ENCODE results near the gene EFR3B.
"Not testable (repeated sequence)": the region's sequence is repeated elsewhere in the genome, so short reads cannot be mapped to it uniquely, and the experiment has no call there.

Gene EFR3B

DNA sequence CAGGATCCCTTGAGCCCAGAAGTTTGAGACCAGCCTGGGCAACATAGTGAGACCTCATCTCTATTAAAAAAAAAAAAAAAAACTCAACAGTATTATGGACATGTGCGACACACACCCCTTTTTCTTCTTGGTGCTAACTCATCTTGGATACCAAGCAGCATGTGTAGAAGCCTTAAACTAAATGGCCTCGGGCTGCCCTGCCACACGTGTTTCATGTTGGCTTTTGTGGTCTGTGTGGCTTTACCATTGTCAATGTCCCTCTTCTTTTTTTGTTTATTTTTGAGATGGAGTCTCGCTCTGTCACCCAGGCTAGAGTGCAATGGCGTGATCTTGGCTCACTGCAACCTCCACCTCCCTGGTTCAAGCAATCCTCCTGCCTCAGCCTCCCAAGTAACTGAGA lies 109.1 kb downstream of the EFR3B start:
- DNase-seq (ENCODE audit: low read depth) = not testable (repeated sequence)

DNA sequence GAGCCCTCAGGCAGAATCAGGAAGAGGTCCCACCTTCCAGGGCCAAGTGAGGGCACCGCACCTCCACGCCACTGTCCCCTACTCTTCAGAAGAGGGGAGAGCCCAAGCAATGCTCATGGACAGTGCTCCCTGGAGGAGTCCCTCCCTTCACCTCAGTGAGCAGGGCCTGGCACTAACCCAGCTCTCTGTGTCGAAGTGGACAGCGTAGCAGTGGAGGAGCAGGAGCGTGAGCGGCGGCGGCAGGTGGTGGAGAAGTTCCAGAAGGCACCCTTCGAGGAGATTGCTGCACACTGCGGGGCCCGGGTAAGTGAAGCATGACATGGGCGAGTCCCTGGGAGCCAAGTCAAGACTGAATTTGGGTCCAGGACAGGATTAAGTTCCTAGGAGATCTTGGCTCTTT lies 109.8 kb downstream of the EFR3B start:
- DNase-seq (ENCODE audit: low read depth) = no peak

DNA sequence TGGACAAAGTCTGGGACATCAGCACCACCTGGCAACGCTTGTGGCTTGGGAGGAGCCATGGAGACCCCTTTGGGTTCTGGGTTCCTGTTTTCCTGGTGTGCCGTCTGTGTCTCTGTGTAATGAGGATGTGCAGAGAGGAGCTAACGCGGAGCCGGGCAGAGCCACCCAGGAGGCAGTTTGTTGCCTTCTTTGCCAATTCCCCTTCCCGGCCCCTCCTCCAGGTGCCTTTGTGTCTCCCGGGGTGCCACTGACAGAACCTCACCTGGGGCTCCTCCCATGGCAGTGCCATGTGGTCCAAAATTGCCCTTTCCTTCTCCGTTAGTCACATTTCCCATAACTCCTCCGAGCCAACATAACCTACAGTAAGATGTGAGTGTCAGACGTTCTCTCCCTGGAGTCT lies 113.5 kb downstream of the EFR3B start:
- no peak for DNase-seq (ENCODE audit: low read depth)

DNA sequence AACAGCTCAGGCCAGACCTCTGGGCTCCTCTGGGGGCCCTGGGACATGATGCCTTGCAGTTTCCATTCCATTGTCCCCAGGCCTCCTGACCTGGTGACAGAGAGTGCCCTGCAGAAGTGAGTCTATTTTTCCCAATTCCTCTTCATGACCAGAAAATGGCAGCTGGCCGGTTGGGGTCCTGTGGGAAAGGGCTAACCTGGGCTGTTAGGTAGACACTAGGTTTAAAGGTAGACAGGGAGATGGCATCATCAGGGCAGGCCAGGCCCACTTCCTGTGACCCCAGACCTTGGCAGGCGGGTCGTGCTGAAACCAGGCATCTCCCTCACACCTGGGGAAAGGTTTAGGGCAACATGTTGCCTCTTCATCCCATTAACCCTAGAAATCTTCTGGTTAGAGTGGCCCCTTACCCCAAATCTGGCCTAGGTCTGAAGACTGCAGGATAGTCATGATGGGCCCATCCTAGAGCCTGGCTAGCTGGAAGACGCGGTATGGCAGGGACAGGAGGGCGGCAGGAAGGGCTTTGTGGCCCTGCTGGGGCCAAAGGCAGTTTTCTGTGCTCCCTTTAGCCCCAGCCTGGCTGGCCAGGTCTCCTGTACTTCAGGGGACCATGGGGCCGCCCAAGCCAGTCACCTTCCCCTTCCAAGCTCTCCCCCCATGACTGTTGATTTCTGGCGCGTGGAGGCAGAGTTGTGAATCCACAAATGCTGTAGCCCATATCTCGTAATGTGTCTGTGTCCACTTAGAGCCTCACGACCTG lies 116.4 kb downstream of the EFR3B start:
- no peak for DNase-seq (ENCODE audit: low read depth)

DNA sequence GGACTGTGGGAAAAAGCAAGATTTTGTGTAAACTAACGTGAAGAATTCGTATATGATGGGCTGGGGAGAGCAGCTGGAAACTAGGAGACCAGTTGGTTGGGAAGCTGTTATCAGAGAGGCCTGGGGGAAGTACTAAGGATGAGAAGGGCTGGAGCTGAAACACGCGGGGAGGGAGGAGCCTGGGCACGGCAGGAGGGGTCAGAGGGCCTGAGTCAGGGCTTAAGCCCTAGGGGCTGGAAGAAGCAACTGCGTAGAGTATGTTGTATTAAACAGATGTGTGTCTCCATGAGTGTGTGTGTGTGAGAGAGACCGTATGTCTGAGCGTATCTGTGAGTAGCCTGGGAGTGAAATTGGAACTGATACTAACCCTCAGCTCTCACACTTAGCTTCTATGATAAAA lies 118.1 kb downstream of the EFR3B start:
- DNase-seq (ENCODE audit: low read depth) = no peak

DNA sequence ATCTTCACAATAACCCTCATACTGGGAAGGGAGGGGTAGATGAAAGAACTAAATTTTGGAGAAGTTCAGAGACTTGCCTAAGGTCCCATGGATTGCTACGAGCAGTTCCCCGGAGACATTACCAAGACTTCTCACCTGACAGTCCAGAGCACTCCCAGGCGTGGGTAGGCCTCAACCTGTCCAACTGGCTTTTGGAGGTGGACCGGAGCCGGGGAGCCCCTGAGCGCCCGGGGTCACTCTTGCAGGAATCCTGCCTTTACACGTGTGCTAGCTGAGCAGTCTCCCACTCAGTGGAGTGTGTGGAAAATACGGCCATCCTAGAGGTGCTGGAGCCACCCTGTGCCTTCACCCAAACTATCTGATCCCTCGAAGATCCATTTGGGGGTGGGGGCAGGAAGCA lies 118.5 kb downstream of the EFR3B start:
- no peak for DNase-seq (ENCODE audit: low read depth)

DNA sequence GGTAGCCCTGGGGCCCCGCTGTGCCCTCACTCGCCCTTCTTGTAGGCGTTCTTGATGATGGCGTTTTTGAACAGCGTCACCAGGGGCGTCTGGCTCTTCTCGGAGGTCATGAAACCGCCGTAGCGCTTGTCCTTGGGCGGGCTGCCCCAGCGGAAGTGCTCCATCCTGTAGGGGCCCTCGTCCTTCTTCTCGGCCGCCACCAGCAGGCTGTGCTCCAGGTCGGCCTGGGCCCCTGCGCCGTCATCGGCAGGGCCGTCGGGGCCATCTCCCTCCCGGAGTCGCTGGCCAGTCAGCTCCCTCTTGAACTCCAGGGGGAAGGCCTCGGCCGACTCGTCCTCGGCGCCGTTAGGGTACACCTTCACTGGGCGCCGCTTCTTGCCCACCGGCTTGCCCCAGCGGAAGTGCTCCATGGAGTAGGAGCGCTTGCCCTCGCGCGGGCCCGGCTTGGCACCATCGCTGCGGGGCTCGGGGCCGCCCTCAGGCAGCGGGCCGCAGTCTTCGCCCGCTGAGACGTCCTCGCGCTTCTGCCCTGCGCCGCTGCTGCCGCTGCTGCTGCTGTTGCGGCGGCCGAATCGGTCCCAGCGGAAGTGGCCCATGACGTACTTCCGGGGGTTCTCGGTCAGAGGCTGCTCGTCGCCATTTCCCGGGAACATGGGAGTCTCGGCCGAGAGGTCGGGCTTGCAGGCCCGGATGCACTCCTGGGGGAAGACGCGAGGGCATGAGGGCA lies 119.3 kb downstream of the EFR3B start:
- peak; percentile 56 for DNase-seq (ENCODE audit: low read depth)

DNA sequence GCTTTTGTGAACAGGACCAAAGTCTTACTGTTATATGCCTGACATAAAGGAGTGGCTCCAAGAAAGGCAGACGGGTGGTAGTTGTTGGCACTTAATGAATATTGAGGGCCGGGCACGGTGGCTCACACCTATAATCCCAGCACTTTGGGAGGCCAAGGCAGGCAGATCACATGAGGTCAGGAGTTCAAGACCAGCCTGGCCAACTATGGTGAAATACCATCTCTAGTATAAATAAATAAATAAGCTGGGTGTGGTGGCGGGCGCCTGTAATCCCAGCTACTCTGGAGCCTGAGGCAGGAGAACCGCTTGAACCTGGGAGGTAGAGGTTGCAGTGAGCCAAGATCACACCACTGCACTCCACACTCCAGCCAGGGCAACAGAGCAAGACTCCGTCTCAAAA lies 120.2 kb downstream of the EFR3B start:
- DNase-seq (ENCODE audit: low read depth) = not testable (repeated sequence)

DNA sequence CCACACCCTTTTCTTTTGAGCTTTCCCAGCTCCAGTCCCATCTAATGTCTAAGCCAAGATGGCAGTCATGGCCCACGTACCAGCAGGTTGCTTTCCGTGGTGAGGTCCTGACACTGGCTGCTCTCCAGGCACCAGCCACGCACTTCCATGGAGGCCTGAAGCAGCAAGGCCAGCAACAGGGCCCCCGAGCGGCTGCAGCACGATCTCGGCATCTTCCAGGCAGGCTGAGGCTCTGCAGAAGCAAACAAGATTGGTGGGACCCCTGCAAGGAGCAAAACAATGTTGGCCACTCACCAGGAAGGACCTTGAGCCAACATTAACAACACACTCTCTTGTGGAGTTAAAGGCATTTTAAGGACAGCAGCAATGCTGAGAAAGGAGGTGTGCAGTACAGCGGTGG lies 122.7 kb downstream of the EFR3B start:
- DNase-seq (ENCODE audit: low read depth) = no peak

DNA sequence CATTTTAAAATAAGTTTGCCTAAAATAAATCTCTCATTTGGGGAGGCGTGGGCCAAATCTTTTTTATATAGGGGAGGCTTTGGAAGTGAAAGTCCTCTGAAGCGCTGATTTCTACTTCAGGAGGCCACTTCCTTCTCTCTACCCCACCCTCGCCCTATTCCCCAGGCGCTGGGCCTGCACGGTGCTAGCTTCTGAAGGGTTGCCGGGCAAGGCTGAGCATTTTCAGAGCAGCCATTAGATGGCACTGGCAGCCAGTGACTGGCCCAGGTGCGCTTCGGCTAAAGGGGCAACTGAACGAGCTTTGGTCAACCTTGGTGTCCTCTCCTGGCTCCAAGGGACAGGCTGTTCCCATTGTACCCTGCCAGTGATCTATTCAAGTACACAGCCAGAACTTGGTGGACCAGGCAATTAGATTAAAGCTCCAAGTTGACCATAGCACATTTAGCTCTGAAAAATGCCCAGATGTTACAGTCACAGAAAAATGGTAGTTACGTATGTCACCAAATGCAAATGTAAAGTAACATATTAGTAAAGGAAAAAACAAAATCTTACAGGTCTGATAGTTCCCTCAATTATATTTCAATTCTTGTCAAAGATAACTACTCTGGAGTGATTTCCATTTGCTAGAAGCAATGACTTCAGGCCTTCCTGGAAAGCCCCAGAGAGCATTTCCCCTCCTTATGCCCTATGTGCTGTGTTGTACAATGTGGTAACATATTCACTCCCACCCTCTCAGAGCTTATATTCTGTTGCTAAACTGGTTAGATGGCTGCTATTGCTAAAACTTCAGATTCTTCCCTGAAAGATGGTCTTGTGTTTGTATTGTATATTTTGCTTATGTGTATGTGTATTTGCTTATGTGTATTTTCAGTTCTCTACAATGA lies 124.4 kb downstream of the EFR3B start:
- DNase-seq (ENCODE audit: low read depth) = peak; percentile 10

DNA sequence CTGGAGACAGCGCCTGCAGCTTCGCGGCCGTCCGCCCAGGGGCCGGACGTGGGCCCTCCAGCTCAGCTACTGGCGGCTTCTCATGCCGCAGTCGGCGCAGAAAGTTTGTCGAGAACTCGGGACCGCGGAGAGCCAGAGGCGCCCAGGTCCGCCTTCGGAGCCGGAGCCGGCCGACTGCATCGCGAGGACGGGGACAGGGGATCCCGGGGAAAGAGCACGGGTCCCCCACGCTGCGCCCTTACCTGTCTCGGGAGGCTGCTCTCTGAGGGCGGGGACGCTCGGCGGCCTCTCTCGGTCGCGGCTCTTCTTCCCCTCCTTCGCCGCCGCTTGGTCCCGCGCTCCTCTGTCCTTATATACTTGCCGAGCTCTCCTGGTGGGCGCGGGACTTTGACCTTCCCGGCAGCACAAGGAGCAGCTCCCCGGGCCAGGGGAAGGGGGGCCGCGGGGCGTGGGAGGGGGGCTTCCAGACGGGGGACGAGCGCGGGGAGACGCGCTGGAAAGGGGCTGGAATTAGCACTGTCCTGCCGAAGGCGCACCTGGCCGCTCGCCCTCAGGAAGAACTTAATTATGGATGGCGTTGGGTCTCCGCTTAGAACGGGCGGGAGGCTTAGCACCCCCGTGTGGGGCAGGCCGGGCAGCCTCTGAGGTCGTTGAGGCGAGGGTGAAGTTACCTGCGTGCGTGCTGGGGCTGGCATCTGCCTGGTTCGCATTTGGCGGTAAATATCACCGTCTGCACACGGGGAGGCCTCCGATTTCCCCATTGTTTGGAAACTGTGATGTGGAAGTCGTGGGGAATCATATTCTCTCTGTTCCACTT lies 126.6 kb downstream of the EFR3B start, which contains the start of gene POMC:
POMC (minus strand) TSS at position 325 of the 817 bp plus-strand sequence. CDS start 3,808 bp downstream, outside the sequence.
- DNase-seq (ENCODE audit: low read depth) = peak; percentile 5

DNA sequence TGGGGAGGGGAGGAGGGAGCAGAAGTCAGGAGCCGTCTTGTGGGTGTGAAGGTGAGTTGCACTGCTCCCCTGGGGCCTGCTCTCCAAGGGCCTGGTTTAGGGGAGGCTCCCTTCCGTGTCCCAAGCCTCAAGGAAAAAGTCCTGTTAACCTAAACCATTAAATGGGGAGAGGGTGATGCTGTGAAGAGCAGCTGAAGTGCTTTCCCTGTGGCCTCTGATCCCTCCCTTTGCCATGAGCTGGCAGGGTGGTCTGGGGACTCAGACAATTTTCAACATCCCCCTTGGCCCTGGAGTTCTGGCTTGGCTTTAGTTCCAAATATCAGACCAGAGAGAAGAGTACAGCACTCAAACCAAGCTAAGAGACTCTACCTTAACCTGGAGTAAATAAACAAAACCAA lies 127.2 kb downstream of the EFR3B start:
- DNase-seq (ENCODE audit: low read depth) = no peak

DNA sequence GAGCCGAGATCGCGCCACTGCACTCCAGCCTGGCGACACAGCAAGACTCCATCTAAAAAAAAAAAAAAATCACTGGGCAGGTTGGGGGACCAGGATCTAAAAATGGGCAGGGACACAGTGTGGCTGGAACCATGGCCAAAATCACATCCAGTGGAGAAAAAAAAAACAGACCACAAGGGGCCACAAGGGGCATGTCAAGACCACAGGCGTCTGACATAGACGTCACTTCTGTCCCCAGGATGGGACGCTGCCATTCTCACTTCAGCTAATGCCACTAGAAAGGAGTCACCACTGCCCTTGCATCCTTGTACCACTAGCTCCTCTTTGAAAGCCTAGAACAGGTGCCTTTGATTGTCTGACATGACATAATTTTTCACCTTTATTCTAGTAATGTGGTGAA lies 129.0 kb downstream of the EFR3B start:
- DNase-seq (ENCODE audit: low read depth) = no peak

DNA sequence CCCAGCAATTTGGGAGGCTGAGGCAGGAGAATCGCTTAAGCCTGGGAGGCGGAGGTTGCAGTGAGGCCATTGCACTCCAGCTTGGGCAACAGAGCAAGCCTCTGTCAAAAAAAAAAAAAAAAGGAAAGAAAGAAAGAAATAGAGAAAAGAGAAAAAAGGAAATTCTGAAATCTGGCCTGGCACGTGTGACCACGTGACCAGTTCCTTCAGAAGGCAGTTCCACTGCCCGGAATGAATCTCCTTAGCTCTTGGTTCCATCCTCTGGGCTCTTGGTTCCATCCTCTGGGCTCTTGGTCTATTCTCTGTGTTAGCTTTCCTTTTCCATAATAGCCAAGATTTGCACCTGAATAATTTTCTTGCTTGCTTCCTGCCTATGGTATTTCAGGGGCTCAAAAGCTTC lies 131.8 kb downstream of the EFR3B start:
- DNase-seq (ENCODE audit: low read depth) = no peak

DNA sequence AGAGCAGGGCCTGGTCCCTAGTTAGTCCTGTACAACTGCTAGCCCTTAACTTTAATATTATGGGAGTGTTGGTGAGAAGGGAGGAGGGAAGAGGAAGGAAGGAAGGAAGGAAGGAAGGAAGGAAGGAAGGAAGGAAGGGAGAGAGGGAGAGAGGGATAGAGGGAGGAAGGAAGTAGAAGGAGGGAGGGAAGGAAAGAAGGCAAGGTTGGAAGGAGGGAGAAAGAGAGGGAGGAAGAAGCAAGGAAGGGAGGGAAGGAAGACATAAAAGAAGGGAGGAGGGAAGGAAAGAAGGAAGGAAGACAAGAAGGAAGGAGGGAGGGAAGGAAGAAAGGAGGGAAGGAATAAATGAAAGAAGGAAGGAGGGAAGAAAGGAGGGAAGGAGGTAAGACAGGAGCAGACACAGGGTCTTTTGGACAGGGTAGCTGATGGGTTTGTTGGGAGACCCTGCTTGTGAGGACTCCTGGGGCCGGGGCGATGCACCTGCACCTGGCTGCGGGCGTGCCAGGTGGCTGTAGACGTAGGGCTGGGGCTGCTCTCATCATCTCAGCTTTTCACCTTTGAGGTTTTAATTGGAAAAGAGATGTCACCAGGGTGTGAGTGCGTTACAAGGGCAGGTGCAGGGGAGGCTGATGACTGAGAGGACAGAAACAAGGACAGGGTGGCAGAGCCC lies 132.5 kb downstream of the EFR3B start:
- no peak for DNase-seq (ENCODE audit: low read depth)

DNA sequence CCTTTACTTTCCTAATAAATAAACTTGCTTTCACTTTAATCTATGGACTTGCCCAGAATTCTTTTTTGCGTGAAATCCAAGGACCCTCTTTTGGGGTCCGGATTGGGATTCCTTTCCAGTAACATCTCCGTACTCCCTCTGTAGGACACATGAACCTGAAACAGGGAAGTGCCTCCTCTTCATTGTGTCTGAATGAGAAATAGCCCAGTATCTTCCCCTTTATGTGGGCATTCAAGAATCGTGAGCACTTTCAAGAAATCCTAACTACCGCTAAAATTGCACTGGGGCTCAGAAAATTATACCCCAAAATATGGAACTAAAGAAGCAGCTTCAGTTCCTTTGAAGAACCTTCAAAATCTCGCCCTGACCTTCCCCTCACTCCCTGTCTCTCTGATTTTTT lies 134.3 kb downstream of the EFR3B start:
- DNase-seq (ENCODE audit: low read depth) = no peak

DNA sequence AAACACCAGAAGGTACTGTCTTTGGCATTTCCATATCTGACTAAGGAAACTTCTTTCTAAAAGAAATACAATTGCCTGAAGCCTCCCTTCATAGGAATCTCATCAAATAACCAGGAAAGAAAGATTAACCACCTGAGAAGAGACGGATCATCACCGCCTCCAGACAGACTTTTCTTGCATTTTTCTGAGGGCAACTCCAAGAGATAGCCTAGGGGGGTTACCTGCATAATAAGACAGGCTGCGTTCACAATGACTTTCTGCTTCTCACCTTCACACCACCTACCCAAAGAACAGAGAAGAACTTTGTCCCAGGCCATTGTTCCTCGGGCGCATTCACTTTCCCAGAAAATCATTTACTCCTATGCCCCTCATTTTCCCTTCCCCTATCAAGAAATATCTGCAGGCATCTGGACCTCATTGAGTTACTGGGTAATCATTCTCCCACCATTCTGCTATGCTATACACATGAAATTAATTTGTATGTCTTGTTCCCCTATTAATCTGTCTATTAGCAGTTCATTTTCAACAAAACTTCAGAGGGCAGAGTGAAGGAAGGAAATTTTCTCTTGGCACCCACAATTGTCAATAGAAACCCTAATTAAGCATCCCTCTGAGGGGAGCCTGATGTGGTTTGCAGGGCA lies 134.8 kb downstream of the EFR3B start:
- no peak for DNase-seq (ENCODE audit: low read depth)

DNA sequence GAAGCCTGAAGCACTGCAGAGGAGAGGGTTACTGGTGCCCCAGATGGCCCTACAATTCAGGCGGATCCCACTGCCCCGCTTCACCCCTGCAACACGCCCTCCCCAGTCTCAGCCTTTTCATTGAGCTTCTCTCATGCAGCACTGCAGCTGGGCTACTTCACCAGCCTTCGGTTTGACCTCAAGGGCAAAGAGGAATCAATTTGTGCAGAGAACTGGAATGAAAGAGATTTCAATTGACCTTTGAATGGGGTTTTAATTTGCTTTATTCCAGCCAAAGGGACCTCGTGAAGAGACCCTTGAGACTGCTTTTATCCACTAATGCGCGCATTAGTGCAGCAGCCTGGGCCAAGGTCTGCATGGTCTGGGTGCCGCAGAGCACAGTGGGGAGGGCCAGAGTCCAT lies 135.3 kb downstream of the EFR3B start:
- no peak for DNase-seq (ENCODE audit: low read depth)

DNA sequence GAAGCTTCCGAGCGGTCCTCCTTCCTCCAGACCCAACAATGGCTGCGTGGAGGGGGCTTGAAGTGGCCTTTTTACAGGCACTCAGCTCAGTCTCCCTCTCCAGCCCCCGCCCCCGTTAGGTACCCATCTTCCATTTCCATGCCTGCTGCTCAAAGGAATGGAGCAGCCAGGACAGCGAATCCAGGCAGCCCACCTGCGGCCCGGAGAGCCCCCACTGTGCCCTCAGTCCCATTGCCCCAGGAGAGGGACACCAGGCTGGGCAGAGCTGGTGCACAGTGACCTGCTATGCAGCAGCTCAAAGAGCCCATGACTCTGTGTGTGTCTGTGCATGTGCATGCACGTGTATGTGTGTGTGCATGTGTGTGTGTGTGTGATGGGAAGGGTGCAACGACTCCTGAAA lies 137.1 kb downstream of the EFR3B start:
- DNase-seq (ENCODE audit: low read depth) = no peak

DNA sequence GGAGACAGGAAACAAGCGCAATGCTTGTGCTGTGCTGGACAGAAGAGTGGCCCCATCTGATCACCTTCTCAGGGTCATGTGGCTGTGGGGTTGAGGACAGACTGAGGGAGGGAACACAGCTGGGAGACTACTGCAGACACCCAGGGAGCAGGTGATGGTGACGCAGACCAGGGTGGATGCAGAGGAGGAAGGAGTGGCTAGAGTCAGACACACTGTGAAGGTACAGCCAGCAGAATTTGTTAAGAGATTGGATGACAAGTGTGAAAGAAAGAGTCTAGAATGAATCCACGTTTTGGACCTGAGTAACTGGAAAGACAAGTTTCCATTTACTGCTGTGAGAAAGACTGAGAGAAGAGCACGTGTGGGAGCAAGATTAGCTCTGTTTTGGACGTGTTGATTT lies 142.4 kb downstream of the EFR3B start:
- no peak for DNase-seq (ENCODE audit: low read depth)

Measured in activated T-helper 1 cell treated with Interleukin-2 at 50 U/mL for 16 hours (primary cell).